Measurements from ENCODE around the gene ADAMTSL3.
"Not testable (repeated sequence)": the region's sequence is repeated elsewhere in the genome, so short reads cannot be mapped to it uniquely, and the experiment has no call there.

The ADAMTSL3 gene

GRCh38 chr15:84068674-84069073, 414.8 kb downstream of the ADAMTSL3 start:
- in situ Hi-C loops (cut with HindIII; ENCODE audit: low pct_ligation_motif_present, low pct_unique_long_range_greater_than_20kb, low sequenced_read_pairs); DNase-seq: not testable (repeated sequence)

DNA sequence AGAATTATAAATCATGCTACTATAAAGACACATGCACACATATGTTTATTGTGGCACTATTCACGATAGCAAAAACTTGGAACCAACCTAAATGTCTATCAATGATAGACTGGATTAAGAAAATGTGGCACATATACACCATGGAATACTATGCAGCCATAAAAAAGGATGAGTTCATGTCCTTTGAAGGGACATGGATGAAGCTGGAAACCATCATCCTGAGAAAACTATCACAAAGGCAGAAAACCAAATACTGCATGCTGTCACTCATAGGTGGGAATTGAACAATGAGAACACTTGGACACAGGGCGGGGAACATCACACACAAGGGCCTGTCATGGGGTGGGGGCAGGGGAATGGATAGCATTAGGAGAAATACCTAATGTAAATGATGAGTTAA, 424.1 kb downstream of the ADAMTSL3 start:
- DNase-seq; in situ Hi-C loops (cut with HindIII; ENCODE audit: low pct_ligation_motif_present, low pct_unique_long_range_greater_than_20kb, low sequenced_read_pairs): not testable (repeated sequence)

DNA sequence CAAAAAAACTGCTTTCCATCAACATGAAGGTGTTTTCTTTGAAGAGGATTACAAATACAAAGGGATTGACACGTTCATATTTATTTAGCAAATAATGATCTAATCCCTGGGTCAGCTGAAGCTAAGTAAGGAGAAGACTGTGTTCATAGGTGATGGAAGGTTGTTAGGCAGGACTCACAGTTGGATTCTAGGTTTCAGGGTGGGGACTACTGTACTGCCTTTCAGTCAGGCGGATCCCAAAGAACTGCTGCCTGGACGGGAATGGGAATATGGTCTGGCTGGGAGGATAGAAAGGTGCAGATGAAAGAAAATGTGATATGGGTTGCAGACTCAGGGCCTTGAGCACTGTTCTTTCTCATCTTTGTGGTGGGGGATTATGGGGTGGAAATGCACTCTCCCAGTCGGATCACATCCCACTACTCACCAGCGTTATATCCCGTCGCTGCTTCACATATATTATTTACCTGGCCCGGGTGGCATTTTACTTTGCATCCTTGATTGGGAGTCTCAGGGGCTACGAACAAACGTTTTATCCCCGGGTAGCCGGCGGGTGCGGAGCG, 425.5 kb downstream of the ADAMTSL3 start:
- DNase-seq; in situ Hi-C loops (cut with HindIII; ENCODE audit: low pct_ligation_motif_present, low pct_unique_long_range_greater_than_20kb, low sequenced_read_pairs): not testable (repeated sequence)

DNA sequence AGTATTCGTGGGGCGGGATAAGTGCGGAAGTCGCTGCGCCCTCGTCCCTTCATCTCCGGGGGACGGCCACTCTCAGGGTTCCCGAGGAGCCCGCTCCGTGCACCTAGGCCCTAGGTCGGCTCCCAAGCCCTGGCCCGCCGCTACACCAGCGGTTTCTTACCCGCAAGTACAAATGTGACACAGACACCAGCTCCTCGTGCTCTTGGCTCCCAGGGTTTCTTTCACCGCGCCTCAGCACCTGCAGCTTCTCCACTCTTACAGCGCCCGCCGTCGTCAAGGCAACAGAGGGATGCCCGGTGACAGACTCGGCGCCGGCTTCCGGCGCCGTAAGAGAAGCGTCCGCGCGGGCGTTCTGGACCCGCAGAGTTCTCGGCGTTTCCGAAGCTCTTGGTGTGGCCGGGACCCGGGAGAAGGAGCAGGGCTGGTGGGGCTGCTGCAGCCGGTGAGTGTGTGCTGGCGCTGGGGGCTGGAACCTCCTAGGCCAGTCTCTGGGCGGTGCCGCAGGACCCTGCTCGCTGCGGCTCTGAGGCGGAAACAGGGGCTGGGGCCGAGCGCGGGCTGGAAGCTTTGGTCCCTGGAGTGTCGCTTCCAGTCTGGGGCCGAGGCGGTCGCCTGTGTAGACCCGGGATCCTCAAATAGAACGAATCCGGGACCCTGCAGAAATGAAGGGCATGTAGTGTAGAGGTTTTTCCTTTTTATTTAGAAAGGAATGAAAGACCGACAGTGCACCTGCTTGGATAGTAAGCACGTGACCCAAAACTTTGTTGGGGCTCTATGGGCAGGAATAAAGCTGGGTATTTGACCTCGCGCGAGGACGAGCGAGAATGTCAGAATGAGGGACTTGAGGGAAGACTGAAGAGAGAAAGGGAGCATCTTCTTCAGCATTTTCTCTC, 426.2 kb downstream of the ADAMTSL3 start:
- in situ Hi-C loops (cut with HindIII; ENCODE audit: low pct_ligation_motif_present, low pct_unique_long_range_greater_than_20kb, low sequenced_read_pairs): no loop called here
- peak; percentile 33 for DNase-seq

DNA sequence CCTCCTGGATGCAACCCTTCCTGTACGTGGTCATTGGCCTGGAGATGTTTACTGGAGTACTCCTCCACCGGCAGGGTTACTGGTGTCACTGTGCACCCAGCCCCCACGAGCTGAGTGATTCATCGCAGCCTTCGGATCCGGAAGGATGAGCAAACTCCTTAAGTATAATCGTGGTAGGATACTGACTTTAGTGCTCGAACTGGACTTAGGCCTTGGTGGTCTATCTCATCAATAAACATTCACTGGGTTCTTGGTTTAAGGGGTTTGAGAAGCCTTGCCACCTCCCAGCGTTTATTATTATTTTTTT, 426.8 kb downstream of the ADAMTSL3 start:
- in situ Hi-C loops (cut with HindIII; ENCODE audit: low pct_ligation_motif_present, low pct_unique_long_range_greater_than_20kb, low sequenced_read_pairs): not testable (repeated sequence)
- DNase-seq: peak; percentile 50

DNA sequence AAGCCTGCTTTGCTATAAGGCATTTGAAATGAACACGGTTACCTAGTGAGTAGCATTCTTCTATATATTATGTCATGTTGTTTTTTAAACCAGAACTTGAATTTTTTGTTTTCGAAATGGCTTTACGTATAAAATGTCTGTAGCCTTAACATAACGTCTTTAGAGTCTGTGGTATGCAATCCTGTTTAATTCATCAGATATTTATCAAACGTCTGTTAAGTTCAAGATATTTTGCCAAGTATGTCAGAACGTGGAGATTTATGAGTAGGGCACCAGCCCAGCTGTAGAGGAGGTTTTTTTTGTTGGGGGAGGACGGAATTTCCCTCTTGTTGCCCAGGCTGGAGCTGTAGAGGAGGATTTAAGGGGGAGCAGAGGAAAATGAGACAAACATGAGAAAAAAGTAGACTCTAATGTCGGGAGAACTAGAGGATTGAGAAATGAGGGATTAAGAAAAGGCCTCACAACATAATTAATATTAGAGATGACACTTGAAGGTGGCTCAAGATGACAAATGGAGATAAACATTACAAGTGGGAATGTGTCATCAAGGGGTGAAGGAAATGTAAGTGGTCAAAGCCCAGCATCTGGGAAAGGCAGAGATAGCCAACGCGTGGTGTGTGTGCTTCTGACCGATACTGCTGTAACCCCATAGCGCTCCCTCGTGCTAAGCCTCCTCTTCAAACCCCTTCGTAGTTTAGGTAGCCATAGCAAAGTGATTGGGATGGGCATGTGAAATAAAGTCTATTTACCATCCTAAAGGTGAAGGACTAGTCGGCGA, 427.7 kb downstream of the ADAMTSL3 start:
- in situ Hi-C loops (cut with HindIII; ENCODE audit: low pct_ligation_motif_present, low pct_unique_long_range_greater_than_20kb, low sequenced_read_pairs): no loop called here
- DNase-seq: no peak

GRCh38 chr15:84082739-84083138, 428.8 kb downstream of the ADAMTSL3 start:
- DNase-seq: no peak
- in situ Hi-C loops (cut with HindIII; ENCODE audit: low pct_ligation_motif_present, low pct_unique_long_range_greater_than_20kb, low sequenced_read_pairs): no loop called here

- DNase-seq; in situ Hi-C loops (cut with HindIII; ENCODE audit: low pct_ligation_motif_present, low pct_unique_long_range_greater_than_20kb, low sequenced_read_pairs): not testable (repeated sequence)
These were observed 432.1 kb downstream of the ADAMTSL3 start for GRCh38 chr15:84086071-84086470.

All from ACHN (cell line).